HepG2 (cell line): ENCODE data around the gene AQP7.

Experiments used
- CBFB ChIP-seq: sonication (generic); formaldehyde crosslinking; IDR thresholded peaks from 2 replicates; pipeline ENCODE4 v1.4.0; 2020; ENCODE audit warnings: missing genetic modification reagents
- CEBPB ChIP-seq: IDR thresholded peaks from 2 replicates; pipeline ENCODE4 v1.6.1; 2011; ENCODE audit warnings: low read depth, low read length, improper control_type of control experiment, borderline replicate concordance
- CHD2 ChIP-seq: IDR thresholded peaks from 2 replicates; pipeline ENCODE4 v1.6.1; 2011; ENCODE audit warnings: low read depth, low read length, improper control_type of control experiment
- CTCF ChIP-seq: sonication (generic); formaldehyde crosslinking; IDR thresholded peaks from 2 replicates; pipeline ENCODE4 v1.5.0; 2020; ENCODE audit warnings: mild to moderate bottlenecking, missing genetic modification reagents, moderate library complexity
- FOXM1 ChIP-seq: sonication (generic); formaldehyde crosslinking; IDR thresholded peaks from 2 replicates; pipeline ENCODE4 v1.5.0; 2020; ENCODE audit warnings: missing genetic modification reagents
- IRF2 ChIP-seq: IDR thresholded peaks from 2 replicates; pipeline ENCODE4 v1.6.1; 2018; ENCODE audit warnings: missing genetic modification reagents, missing compliant biosample characterization
- JUN ChIP-seq: sonication (generic); formaldehyde crosslinking; IDR thresholded peaks from 2 replicates; pipeline ENCODE4 v1.4.0; 2020; ENCODE audit warnings: mild to moderate bottlenecking, missing genetic modification reagents
- POLR2A ChIP-seq, 2 experiments: IDR thresholded peaks; 2 replicates each; pipeline ENCODE4 v1.6.1; 2011; ENCODE audit warnings: low read depth in 2 of 2, low read length in 2 of 2, mild to moderate bottlenecking in 1 of 2, moderate library complexity in 1 of 2; ENCODE audit not compliant: insufficient read depth in 1 of 2
- REST ChIP-seq, 2 experiments: IDR thresholded peaks; 2 replicates each; pipeline ENCODE4 v1.6.1; 2011 to 2012; ENCODE audit warnings: low read length in 2 of 2, borderline replicate concordance in 1 of 2, low read depth in 1 of 2, mild to moderate bottlenecking in 1 of 2, moderate library complexity in 1 of 2
- RXRA ChIP-seq: sonication (generic); formaldehyde crosslinking; IDR thresholded peaks from 2 replicates; pipeline ENCODE4 v1.5.1; 2020; ENCODE audit warnings: missing genetic modification reagents
- ZIK1 ChIP-seq: sonication (generic); formaldehyde crosslinking; IDR thresholded peaks from 2 replicates; pipeline ENCODE4 v1.5.0; 2020; ENCODE audit warnings: mild to moderate bottlenecking, low read depth, missing genetic modification reagents, borderline replicate concordance
- ZNF598 ChIP-seq: sonication (generic); formaldehyde crosslinking; IDR thresholded peaks from 2 replicates; pipeline ENCODE4 v1.5.1; 2020; ENCODE audit warnings: mild to moderate bottlenecking, missing genetic modification reagents, borderline replicate concordance
- ZNF670 ChIP-seq: sonication (generic); formaldehyde crosslinking; IDR thresholded peaks from 2 replicates; pipeline ENCODE4 v1.8.0; 2022; ENCODE audit warnings: mild to moderate bottlenecking, missing genetic modification reagents, borderline replicate concordance
- ZNF841 ChIP-seq: sonication (generic); formaldehyde crosslinking; IDR thresholded peaks from 2 replicates; pipeline ENCODE4 v1.8.1; 2023; ENCODE audit warnings: missing genetic modification reagents, borderline replicate concordance

- TF ChIP-seq REST (IDR thresholded peaks at IDR 0.05; ENCODE audit: borderline replicate concordance in 1 of 2, low read depth in 1 of 2, low read length in 2 of 2) = no peak
- TF ChIP-seq FOXM1 (CRISPR knock-in tag) = no peak
- TF ChIP-seq CEBPB = no peak
- TF ChIP-seq CBFB (CRISPR knock-in tag) = no peak
- TF ChIP-seq ZNF598 = no peak
- no peak for TF ChIP-seq CTCF (CRISPR knock-in tag)
- no peak for TF ChIP-seq CHD2
- no peak for TF ChIP-seq IRF2 (CRISPR knock-in tag)
- no peak for TF ChIP-seq ZIK1
- TF ChIP-seq ZNF841 (CRISPR knock-in tag) = no peak
- no peak for TF ChIP-seq RXRA (CRISPR knock-in tag)
- no peak for TF ChIP-seq JUN (CRISPR knock-in tag)
- TF ChIP-seq POLR2A (IDR thresholded peaks at IDR 0.05; ENCODE audit: insufficient read depth in 1 of 2, low read depth in 2 of 2, low read length in 2 of 2) = no peak
- peak; percentile 54; the same call in 1 of the 2 replicates for TF ChIP-seq ZNF670 (CRISPR knock-in tag)
Observed at GRCh38 chr9:33446240-33446945, 44.0 kb upstream of the AQP7 start.
